ENCODE results near the gene MEIS2. TPM values are rescaled to one million over a fixed set of nuclear protein-coding genes. Genes with fewer than 3 reads are reported as not detected.

The MEIS2 gene
- total RNA-seq, 2 experiments from 2014 or later, result not detected

DNA sequence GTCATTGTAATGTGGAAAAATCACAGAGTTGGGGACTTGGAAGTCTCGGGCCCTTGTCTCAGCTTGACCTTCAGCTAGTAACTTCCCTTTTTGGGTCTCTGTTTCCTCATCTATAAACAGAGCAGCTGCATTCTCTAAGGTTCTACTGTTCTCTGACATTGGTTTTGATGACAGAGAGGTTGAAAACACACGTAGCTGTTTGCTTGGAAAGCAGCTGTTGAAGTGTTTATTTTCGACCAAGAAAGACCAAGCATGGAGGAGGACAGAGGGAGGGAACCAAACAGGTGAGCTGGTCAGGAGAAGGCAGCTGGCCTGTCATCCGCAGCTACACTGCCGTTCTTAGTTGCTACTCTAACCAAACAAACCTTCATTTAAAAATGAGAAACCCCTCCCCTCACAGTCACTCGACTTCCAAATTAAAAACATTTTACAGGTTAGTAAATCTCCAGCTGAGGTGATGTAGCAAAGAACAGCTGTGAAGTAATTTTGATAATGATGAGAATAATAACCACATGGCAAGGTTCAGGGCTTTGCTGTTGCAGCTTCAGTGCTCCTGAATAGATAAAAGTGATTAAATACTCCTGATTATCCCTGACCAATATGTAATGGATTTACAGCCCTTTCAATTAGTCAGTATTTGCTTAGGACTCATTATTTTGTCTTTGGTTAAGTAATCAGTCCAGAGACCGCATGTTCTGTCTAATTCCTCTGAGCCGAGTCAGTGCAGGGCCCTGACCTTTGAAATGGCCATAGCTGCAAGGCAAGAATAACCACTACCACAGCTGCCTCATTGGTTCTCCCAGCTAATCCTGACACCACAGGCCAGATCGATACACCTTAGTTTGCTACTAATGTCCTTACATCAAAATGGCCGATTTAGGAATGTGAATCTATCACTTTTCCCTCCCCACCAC is 65.3 kb downstream of the MEIS2 start:
- Mint-ChIP-seq H3K4me1 (no peaks in the 10 kb centered on the region), H3K27ac (no peak overlapping the region), H3K9me3 (no peaks in the 10 kb centered on the region), H3K27me3 (peaks cover 11% of the 10 kb centered on the region), H3K36me3 (no peaks in the 10 kb centered on the region), H3K4me3 (no peak overlapping the region)
- DNase-seq, result no peak

DNA sequence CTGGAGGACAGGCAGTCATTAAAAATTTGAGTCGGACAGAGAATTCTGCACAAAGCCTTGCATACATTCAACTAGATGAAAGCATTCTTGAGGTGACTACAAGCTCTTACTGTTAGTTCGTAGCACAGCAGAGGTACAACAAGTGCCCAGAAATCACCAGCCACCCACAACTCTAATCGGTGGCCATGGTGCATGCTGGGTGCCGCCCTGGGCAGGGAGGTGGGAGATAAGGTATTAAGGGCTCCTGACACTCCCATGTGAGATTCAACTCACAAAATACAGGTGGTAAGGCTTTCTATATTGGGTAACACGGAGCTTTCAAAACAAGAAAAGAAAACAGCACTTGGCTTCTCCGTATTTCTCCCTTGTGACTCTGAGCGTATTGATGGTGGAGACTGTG is 66.0 kb downstream of the MEIS2 start:
- H3K4me3 Mint-ChIP-seq, result no peak overlapping the region
- H3K9me3 Mint-ChIP-seq, result peaks cover 2% of the 10 kb centered on the region
- no peaks in the 10 kb centered on the region for H3K36me3 Mint-ChIP-seq
- H3K27me3 Mint-ChIP-seq, result peaks cover 16% of the 10 kb centered on the region
- DNase-seq, result no peak
- H3K27ac Mint-ChIP-seq, result no peak overlapping the region
- no peaks in the 10 kb centered on the region for H3K4me1 Mint-ChIP-seq

DNA sequence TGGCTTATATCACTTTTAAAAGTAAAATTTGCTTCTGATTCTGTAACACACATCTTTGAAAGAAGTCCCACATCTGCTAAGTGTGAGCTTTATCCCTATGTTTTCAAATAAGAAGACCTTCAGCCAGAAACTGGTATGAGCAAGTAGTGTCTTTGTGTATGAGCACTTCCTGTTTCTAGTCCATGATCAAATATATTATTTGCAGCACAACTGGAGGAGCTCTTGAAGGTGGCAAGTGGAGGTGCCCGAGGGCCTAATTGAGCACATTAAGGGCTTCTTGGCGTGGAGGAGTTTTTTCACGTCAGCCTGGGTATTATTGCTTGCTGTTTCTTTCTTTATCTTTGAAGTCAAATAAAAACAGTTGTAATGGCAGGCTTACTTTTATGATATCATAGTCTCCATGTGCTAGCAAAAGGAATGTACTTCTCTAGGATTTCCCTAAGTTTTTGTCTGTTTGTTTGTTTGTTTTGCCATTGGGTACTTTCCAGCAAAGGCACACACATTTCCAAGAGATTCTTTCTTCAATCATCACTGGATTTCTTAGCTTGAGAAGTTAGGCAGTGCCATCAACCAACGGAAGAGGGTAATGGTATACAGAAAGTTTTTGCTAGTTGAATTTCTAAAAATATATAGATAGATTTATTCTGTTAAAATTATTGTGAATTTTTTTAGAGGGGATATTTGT is 68.1 kb downstream of the MEIS2 start:
- Mint-ChIP-seq H3K27me3 (peaks cover 11% of the 10 kb centered on the region), H3K36me3 (no peaks in the 10 kb centered on the region), H3K9me3 (peaks cover 2% of the 10 kb centered on the region), H3K4me1 (no peaks in the 10 kb centered on the region), H3K27ac (no peak overlapping the region), H3K4me3 (no peak overlapping the region)
- no peak for DNase-seq

- Mint-ChIP-seq H3K27me3 (peaks cover 11% of the 10 kb centered on the region), H3K4me1 (no peaks in the 10 kb centered on the region), H3K36me3 (no peaks in the 10 kb centered on the region), H3K27ac (no peak overlapping the region), H3K9me3 (peaks cover 2% of the 10 kb centered on the region), H3K4me3 (no peak overlapping the region)
- no peak for DNase-seq
Observed at GRCh38 chr15:37031198-37031597, 69.2 kb downstream of the MEIS2 start.

DNA sequence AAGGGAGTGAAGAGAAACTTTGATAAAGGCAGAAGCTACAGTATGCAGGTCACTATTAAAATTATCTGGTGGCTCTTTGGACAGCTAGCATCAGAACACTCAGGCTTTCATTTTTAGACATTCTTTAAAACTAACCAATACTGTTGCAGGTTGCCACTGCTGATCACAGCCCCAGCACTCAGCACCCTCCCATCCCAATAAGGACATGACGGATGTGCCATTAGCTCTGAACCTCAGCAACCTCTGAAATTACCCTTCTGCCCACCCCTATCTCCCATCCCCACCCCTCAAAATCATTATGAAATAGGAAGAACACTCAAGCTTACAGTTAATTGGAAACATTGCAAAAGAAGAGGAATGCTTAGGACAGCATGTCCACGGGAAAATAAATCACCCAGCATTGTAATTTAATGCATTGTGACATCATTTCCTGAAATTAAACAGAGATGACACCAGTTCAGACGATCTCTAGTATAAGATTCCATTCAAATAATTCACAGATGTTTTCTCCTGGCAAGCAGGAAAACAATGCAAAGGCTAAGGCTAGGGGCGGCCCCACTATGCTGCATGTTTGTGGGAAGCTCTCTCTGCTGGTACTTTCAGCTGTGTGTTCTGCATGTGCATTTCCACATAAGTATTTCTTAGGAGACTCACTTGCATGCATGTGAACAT is 71.6 kb downstream of the MEIS2 start:
- no peak overlapping the region for H3K4me3 Mint-ChIP-seq
- H3K9me3 Mint-ChIP-seq, result peaks cover 2% of the 10 kb centered on the region
- no peaks in the 10 kb centered on the region for H3K4me1 Mint-ChIP-seq
- H3K36me3 Mint-ChIP-seq, result no peaks in the 10 kb centered on the region
- H3K27me3 Mint-ChIP-seq, result peaks cover 15% of the 10 kb centered on the region
- no peak for DNase-seq
- H3K27ac Mint-ChIP-seq, result no peak overlapping the region

DNA sequence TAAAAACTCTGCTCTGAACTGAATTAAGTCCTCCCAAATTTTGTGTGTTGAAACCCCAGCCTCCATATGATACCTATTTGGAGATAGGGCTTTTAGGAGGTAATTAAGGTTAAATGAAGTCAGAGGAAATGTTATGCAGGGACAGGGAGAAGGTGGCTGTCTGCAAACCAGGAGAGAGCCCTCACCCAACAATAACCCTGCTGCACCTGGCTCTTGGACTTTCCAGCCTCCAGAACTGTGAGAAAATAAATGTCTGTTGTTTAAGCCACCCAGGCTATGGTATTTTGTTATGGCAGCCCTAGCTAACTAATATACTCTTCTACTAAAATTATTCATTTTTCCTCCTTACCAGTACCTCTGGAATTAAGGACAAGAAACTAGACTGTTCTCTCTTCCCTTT is 79.5 kb downstream of the MEIS2 start:
- peaks cover 2% of the 10 kb centered on the region for H3K9me3 Mint-ChIP-seq
- H3K4me3 Mint-ChIP-seq, result no peak overlapping the region
- peaks cover 11% of the 10 kb centered on the region for H3K27me3 Mint-ChIP-seq
- no peak for DNase-seq
- H3K36me3 Mint-ChIP-seq, result no peaks in the 10 kb centered on the region
- H3K27ac Mint-ChIP-seq, result no peak overlapping the region
- H3K4me1 Mint-ChIP-seq, result no peaks in the 10 kb centered on the region

DNA sequence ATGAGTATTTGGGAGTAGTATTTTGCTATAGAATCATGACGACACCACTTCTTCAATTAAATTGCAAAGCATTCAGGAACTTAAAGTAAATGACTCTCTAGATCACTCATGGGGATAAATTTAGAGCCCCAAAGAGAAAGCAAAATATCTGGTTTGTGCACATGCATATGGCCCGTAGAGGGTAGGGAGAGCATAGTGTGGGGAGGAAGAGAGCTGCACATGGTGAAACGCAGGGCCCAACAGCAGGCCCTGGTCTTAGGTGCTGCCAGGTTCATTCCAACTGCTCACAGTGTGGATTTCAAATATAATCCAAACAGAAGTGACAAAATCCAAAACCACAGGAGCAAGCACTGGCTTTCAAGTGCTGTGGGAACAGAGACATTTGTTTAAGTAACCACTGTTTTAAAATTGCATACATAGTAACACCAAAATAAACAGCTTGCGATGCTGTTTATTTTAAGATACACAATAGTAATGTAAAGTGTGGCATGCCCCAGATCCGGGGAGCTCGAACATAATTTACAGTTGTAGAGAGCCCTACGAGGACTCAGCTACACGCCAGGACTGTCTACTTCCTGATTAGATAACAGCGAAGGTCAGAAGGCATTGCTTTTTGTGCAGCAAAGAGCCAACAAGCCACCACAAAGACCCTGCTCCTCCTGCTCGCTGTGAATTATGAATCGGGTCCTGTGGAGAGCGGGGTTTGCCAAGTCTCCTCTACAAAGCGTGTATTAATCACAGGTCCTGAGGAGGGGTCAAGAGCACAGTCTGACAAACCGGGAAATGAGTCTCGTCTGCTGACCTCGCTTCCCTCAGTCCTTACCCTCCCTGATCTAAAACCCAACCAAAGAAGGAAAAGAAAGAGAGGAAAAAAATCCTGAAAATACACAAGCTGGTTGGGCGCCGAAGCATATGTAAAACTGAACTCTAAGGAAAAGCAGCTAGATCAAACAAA is 80.6 kb downstream of the MEIS2 start:
- no peak overlapping the region for H3K4me3 Mint-ChIP-seq
- no peaks in the 10 kb centered on the region for H3K4me1 Mint-ChIP-seq
- H3K27ac Mint-ChIP-seq, result no peak overlapping the region
- peaks cover 11% of the 10 kb centered on the region for H3K27me3 Mint-ChIP-seq
- no peaks in the 10 kb centered on the region for H3K36me3 Mint-ChIP-seq
- H3K9me3 Mint-ChIP-seq, result peaks cover 2% of the 10 kb centered on the region
- no peak for DNase-seq

GRCh38 chr15:37017031-37017625 is 83.2 kb downstream of the MEIS2 start:
- H3K27ac Mint-ChIP-seq, result no peak overlapping the region
- H3K4me1 Mint-ChIP-seq, result no peaks in the 10 kb centered on the region
- no peak overlapping the region for H3K4me3 Mint-ChIP-seq
- DNase-seq, result no peak
- no peaks in the 10 kb centered on the region for H3K36me3 Mint-ChIP-seq
- H3K27me3 Mint-ChIP-seq, result peaks cover 4% of the 10 kb centered on the region
- H3K9me3 Mint-ChIP-seq, result peaks cover 2% of the 10 kb centered on the region

- H3K27me3 Mint-ChIP-seq, result peaks cover 4% of the 10 kb centered on the region
Observed at GRCh38 chr15:37016231-37016630, 84.1 kb downstream of the MEIS2 start.

DNA sequence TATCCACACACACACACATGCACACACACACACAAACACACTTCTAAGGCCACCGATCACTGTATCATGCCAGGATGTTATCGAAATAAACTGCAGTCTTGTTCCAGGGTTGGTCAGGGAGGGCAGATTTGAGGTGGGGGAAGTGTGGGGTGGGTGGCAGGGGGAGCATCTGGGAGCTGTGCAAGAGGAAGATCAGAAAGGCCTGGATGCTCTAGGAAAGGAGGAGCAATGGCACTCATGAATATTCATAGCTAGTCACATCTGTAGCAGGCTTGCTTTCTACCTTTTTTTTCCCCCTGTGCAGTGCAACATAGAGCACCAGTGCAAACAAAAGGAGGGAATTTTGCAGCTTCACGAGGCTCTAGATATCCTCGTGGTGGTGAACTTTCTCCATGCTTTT is 84.9 kb downstream of the MEIS2 start:
- Mint-ChIP-seq H3K4me1 (no peaks in the 10 kb centered on the region), H3K27ac (no peak overlapping the region), H3K4me3 (no peak overlapping the region), H3K36me3 (no peaks in the 10 kb centered on the region), H3K27me3 (peaks cover 4% of the 10 kb centered on the region), H3K9me3 (no peaks in the 10 kb centered on the region)
- no peak for DNase-seq

More at GRCh38 chr15:37016231-37016630, 84.1 kb downstream of the MEIS2 start:
- Mint-ChIP-seq H3K36me3 (no peaks in the 10 kb centered on the region), H3K4me3 (no peak overlapping the region), H3K9me3 (peaks cover 2% of the 10 kb centered on the region), H3K27ac (no peak overlapping the region), H3K4me1 (no peaks in the 10 kb centered on the region)
- DNase-seq, result no peak

- no peak overlapping the region for H3K4me3 Mint-ChIP-seq
- no peak for DNase-seq
- no peaks in the 10 kb centered on the region for H3K4me1 Mint-ChIP-seq
- no peak overlapping the region for H3K27ac Mint-ChIP-seq
- H3K36me3 Mint-ChIP-seq, result no peaks in the 10 kb centered on the region
- no peaks in the 10 kb centered on the region for H3K9me3 Mint-ChIP-seq
- peaks cover 4% of the 10 kb centered on the region for H3K27me3 Mint-ChIP-seq
Observed at GRCh38 chr15:37015035-37015434, 85.3 kb downstream of the MEIS2 start.

- no peak for DNase-seq
- Mint-ChIP-seq H3K27ac (no peak overlapping the region), H3K9me3 (no peaks in the 10 kb centered on the region), H3K36me3 (no peaks in the 10 kb centered on the region), H3K4me3 (no peak overlapping the region), H3K4me1 (no peaks in the 10 kb centered on the region), H3K27me3 (peaks cover 4% of the 10 kb centered on the region)
Observed at GRCh38 chr15:37014566-37014965, 85.8 kb downstream of the MEIS2 start.

- DNase-seq, result no peak
- H3K36me3 Mint-ChIP-seq, result no peaks in the 10 kb centered on the region
- H3K9me3 Mint-ChIP-seq, result no peaks in the 10 kb centered on the region
- peaks cover 4% of the 10 kb centered on the region for H3K27me3 Mint-ChIP-seq
- H3K4me3 Mint-ChIP-seq, result no peak overlapping the region
- no peak overlapping the region for H3K27ac Mint-ChIP-seq
- H3K4me1 Mint-ChIP-seq, result no peaks in the 10 kb centered on the region
Observed at GRCh38 chr15:37014137-37014536, 86.2 kb downstream of the MEIS2 start.

DNA sequence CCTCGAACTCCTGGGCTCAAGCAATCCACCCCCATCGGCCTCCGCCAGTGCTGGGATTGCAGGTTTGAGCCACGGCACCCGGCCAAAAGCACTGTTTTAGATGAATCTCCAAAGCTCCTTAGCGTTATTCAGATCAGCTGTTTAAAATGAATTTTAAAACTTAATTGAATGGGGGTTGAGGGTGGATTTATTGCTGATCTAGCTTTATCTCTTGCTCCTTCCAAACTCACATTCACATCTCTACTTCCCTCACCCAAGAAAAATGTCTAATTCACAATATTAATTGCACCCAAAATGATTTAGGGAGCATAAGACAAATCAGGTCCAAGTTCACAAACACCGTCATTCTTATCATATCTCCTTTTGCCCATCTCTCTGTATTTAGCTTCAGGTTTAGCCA is 89.8 kb downstream of the MEIS2 start:
- H3K9me3 Mint-ChIP-seq, result no peaks in the 10 kb centered on the region
- H3K27ac Mint-ChIP-seq, result no peak overlapping the region
- no peak for DNase-seq
- H3K27me3 Mint-ChIP-seq, result no peaks in the 10 kb centered on the region
- no peaks in the 10 kb centered on the region for H3K4me1 Mint-ChIP-seq
- H3K4me3 Mint-ChIP-seq, result no peak overlapping the region
- no peaks in the 10 kb centered on the region for H3K36me3 Mint-ChIP-seq

Measured in activated naive CD8-positive, alpha-beta T cell treated with anti-CD3 and anti-CD28 coated beads for 36 hours (primary cell).